Ishikawa (cell line): ENCODE data around the gene TSPAN13.

Experiments
- CEBPB ChIP-seq: IDR thresholded peaks from 2 replicates; pipeline ENCODE4 v1.6.1; 2012
- CREB1 ChIP-seq: IDR thresholded peaks from 2 replicates; pipeline ENCODE4 v1.6.1; 2012; ENCODE audit warnings: low read depth
- EGR1 ChIP-seq: IDR thresholded peaks from 2 replicates; pipeline ENCODE4 v1.6.1; 2012
- EP300 ChIP-seq: IDR thresholded peaks from 2 replicates; pipeline ENCODE4 v1.6.1; 2012; ENCODE audit warnings: borderline replicate concordance
- FOXM1 ChIP-seq: IDR thresholded peaks from 2 replicates; pipeline ENCODE4 v1.6.1; 2012; ENCODE audit warnings: low read depth, borderline replicate concordance
- MAX ChIP-seq: IDR thresholded peaks from 2 replicates; pipeline ENCODE4 v1.6.1; 2012
- NFIC ChIP-seq: IDR thresholded peaks from 2 replicates; pipeline ENCODE4 v1.6.1; 2012
- RAD21 ChIP-seq: IDR thresholded peaks from 2 replicates; pipeline ENCODE4 v1.6.1; 2012; ENCODE audit warnings: low read depth
- REST ChIP-seq: IDR thresholded peaks from 2 replicates; pipeline ENCODE4 v1.6.1; 2012; ENCODE audit warnings: low read depth, mild to moderate bottlenecking
- TAF1 ChIP-seq: IDR thresholded peaks from 2 replicates; pipeline ENCODE4 v1.6.1; 2012; ENCODE audit warnings: low read depth, mild to moderate bottlenecking
- TCF12 ChIP-seq: IDR thresholded peaks from 2 replicates; pipeline ENCODE4 v1.6.1; 2012; ENCODE audit warnings: low read depth
- TEAD4 ChIP-seq: IDR thresholded peaks from 2 replicates; pipeline ENCODE4 v1.6.1; 2012
- USF1 ChIP-seq: IDR thresholded peaks from 2 replicates; pipeline ENCODE4 v1.6.1; 2012
- YY1 ChIP-seq: IDR thresholded peaks from 2 replicates; pipeline ENCODE4 v1.6.1; 2012; ENCODE audit warnings: low read depth
- ZBTB7A ChIP-seq: IDR thresholded peaks from 2 replicates; pipeline ENCODE4 v1.6.1; 2012; ENCODE audit warnings: low read depth

TSPAN13 gene

GRCh38 chr7:16747102-16747501, 6.5 kb upstream of the TSPAN13 start:
- TF ChIP-seq REST (no peak), TEAD4 (no peak)

- TF ChIP-seq MAX (peak; percentile 63), EP300 (no peak), FOXM1 (no peak), CREB1 (no peak), ZBTB7A (peak; percentile 66; the same call in 1 of the 2 replicates), TAF1 (no peak), CEBPB (no peak), TEAD4 (no peak), RAD21 (no peak), NFIC (no peak), YY1 (no peak), EGR1 (no peak), TCF12 (no peak), REST (no peak)
Observed at GRCh38 chr7:16753932-16754855, 639 bp downstream of the TSPAN13 start.

GRCh38 chr7:16754856-16755317, 1.3 kb downstream of the TSPAN13 start:
- TF ChIP-seq TAF1 (no peak), FOXM1 (no peak), CREB1 (no peak), TEAD4 (no peak), EP300 (no peak), ZBTB7A (no peak), NFIC (no peak), CEBPB (no peak), MAX (no peak)

GRCh38 chr7:16755397-16755796, 1.8 kb downstream of the TSPAN13 start:
- TF ChIP-seq TCF12: no peak

GRCh38 chr7:16758036-16758435, 4.5 kb downstream of the TSPAN13 start:
- no peak for TF ChIP-seq REST
- no peak for TF ChIP-seq USF1
- TF ChIP-seq CEBPB: no peak
- no peak for TF ChIP-seq ZBTB7A
- no peak for TF ChIP-seq TEAD4
- TF ChIP-seq EP300: no peak
